Central memory CD8-positive, alpha-beta T cell (primary cell): ENCODE data around the gene CADM3.

Experiments used
- ATAC-seq: fragments of 150-1000 bp; cut with Tn5 transposase; replicated peaks from 2 replicates; pipeline ENCODE4 v1.10.0; 2022; ENCODE audit warnings: mild to moderate bottlenecking, moderate FRiP score, moderate number of reproducible peaks; ENCODE audit not compliant: poor library complexity, severe bottlenecking; ENCODE audit errors: extremely low read depth
- DNase-seq, 2 donors: peaks; one replicate each; pipeline ENCODE4 v3.0.0; 2021; ENCODE audit warnings: low spot score in 2 of 2
- H3K27ac Mint-ChIP-seq: one replicate; pipeline ENCODE4 v1.8.0; 2022; ENCODE audit warnings: low read depth, mild to moderate bottlenecking, moderate library complexity, mixed read lengths
- H3K27me3 Mint-ChIP-seq: one replicate; pipeline ENCODE4 v1.8.0; 2022; ENCODE audit warnings: mixed read lengths
- H3K36me3 Mint-ChIP-seq: one replicate; pipeline ENCODE4 v1.8.0; 2022; ENCODE audit warnings: mild to moderate bottlenecking, moderate library complexity, mixed read lengths; ENCODE audit not compliant: insufficient read depth
- H3K4me1 Mint-ChIP-seq: one replicate; pipeline ENCODE4 v1.8.0; 2022; ENCODE audit warnings: mixed read lengths
- H3K4me3 Mint-ChIP-seq: one replicate; pipeline ENCODE4 v1.8.0; 2022; ENCODE audit warnings: mild to moderate bottlenecking, moderate library complexity, mixed read lengths
- H3K9me3 Mint-ChIP-seq: one replicate; pipeline ENCODE4 v1.8.0; 2022; ENCODE audit warnings: mixed read lengths

Gene CADM3

GRCh38 chr1:159180516-159180915, 9.1 kb downstream of the CADM3 start:
- no peaks in the 10 kb centered on the region for H3K4me1 Mint-ChIP-seq
- no peak for ATAC-seq
- H3K9me3 Mint-ChIP-seq, result peaks cover 7% of the 10 kb centered on the region
- H3K27me3 Mint-ChIP-seq, result peaks cover 73% of the 10 kb centered on the region
- DNase-seq, result no peak
- H3K36me3 Mint-ChIP-seq, result no peaks in the 10 kb centered on the region
- H3K27ac Mint-ChIP-seq, result no peak overlapping the region
- H3K4me3 Mint-ChIP-seq, result no peak overlapping the region

GRCh38 chr1:159181328-159182024, 10.1 kb downstream of the CADM3 start:
- Mint-ChIP-seq H3K9me3 (peaks cover 7% of the 10 kb centered on the region), H3K4me1 (no peaks in the 10 kb centered on the region), H3K27ac (no peak overlapping the region), H3K27me3 (peaks cover 82% of the 10 kb centered on the region), H3K4me3 (no peak overlapping the region), H3K36me3 (no peaks in the 10 kb centered on the region)
- DNase-seq (no peak), ATAC-seq (no peak)

- H3K36me3 Mint-ChIP-seq, result no peaks in the 10 kb centered on the region
- no peak overlapping the region for H3K27ac Mint-ChIP-seq
- H3K4me3 Mint-ChIP-seq, result no peak overlapping the region
- H3K4me1 Mint-ChIP-seq, result peaks cover 11% of the 10 kb centered on the region
- H3K9me3 Mint-ChIP-seq, result no peaks in the 10 kb centered on the region
- ATAC-seq, result no peak
- peaks cover 85% of the 10 kb centered on the region for H3K27me3 Mint-ChIP-seq
- no peak for DNase-seq
Measured at GRCh38 chr1:159184201-159184600, 12.8 kb downstream of the CADM3 start.

- DNase-seq (no peak), ATAC-seq (no peak)
- H3K4me1 Mint-ChIP-seq, result peaks cover 11% of the 10 kb centered on the region
- H3K27me3 Mint-ChIP-seq, result peaks cover 85% of the 10 kb centered on the region
- H3K4me3 Mint-ChIP-seq, result no peak overlapping the region
- H3K36me3 Mint-ChIP-seq, result no peaks in the 10 kb centered on the region
- no peaks in the 10 kb centered on the region for H3K9me3 Mint-ChIP-seq
- H3K27ac Mint-ChIP-seq, result no peak overlapping the region
Measured at GRCh38 chr1:159185121-159185520, 13.7 kb downstream of the CADM3 start.

GRCh38 chr1:159187033-159187432, 15.6 kb downstream of the CADM3 start:
- Mint-ChIP-seq H3K4me3 (no peak overlapping the region), H3K27me3 (peaks cover 78% of the 10 kb centered on the region), H3K36me3 (no peaks in the 10 kb centered on the region), H3K4me1 (peaks cover 11% of the 10 kb centered on the region), H3K9me3 (no peaks in the 10 kb centered on the region), H3K27ac (no peak overlapping the region)
- ATAC-seq (no peak), DNase-seq (no peak)

GRCh38 chr1:159187647-159188374, 16.4 kb downstream of the CADM3 start:
- Mint-ChIP-seq H3K4me1 (peaks cover 11% of the 10 kb centered on the region), H3K36me3 (no peaks in the 10 kb centered on the region), H3K4me3 (no peak overlapping the region), H3K27me3 (peaks cover 78% of the 10 kb centered on the region), H3K9me3 (no peaks in the 10 kb centered on the region), H3K27ac (no peak overlapping the region)
- no peak for DNase-seq
- no peak for ATAC-seq

- H3K9me3 Mint-ChIP-seq, result no peaks in the 10 kb centered on the region
- DNase-seq (no peak), ATAC-seq (no peak)
- H3K27ac Mint-ChIP-seq, result no peak overlapping the region
- peaks cover 78% of the 10 kb centered on the region for H3K27me3 Mint-ChIP-seq
- H3K36me3 Mint-ChIP-seq, result no peaks in the 10 kb centered on the region
- H3K4me1 Mint-ChIP-seq, result peaks cover 11% of the 10 kb centered on the region
- H3K4me3 Mint-ChIP-seq, result no peak overlapping the region
Measured at GRCh38 chr1:159188375-159188788, 17.0 kb downstream of the CADM3 start.

- Mint-ChIP-seq H3K36me3 (no peaks in the 10 kb centered on the region), H3K27me3 (peaks cover 80% of the 10 kb centered on the region), H3K4me1 (peaks cover 11% of the 10 kb centered on the region), H3K27ac (no peak overlapping the region), H3K4me3 (no peak overlapping the region), H3K9me3 (no peaks in the 10 kb centered on the region)
- no peak for DNase-seq
- no peak for ATAC-seq
Measured at GRCh38 chr1:159190441-159190840, 19.0 kb downstream of the CADM3 start.

GRCh38 chr1:159196543-159196942, 25.1 kb downstream of the CADM3 start:
- H3K9me3 Mint-ChIP-seq, result no peaks in the 10 kb centered on the region
- no peak overlapping the region for H3K27ac Mint-ChIP-seq
- H3K4me1 Mint-ChIP-seq, result no peaks in the 10 kb centered on the region
- no peak overlapping the region for H3K4me3 Mint-ChIP-seq
- ATAC-seq (no peak), DNase-seq (no peak)
- peaks cover 70% of the 10 kb centered on the region for H3K27me3 Mint-ChIP-seq
- H3K36me3 Mint-ChIP-seq, result no peaks in the 10 kb centered on the region

- no peak overlapping the region for H3K27ac Mint-ChIP-seq
- no peak for ATAC-seq
- DNase-seq, result no peak
- H3K9me3 Mint-ChIP-seq, result no peaks in the 10 kb centered on the region
- H3K27me3 Mint-ChIP-seq, result peaks cover 76% of the 10 kb centered on the region
- no peaks in the 10 kb centered on the region for H3K4me1 Mint-ChIP-seq
- no peaks in the 10 kb centered on the region for H3K36me3 Mint-ChIP-seq
- no peak overlapping the region for H3K4me3 Mint-ChIP-seq
Measured at GRCh38 chr1:159197561-159198557, 26.4 kb downstream of the CADM3 start.

- Mint-ChIP-seq H3K27ac (no peak overlapping the region), H3K36me3 (no peaks in the 10 kb centered on the region), H3K4me1 (no peaks in the 10 kb centered on the region), H3K4me3 (no peak overlapping the region), H3K27me3 (peaks cover 81% of the 10 kb centered on the region), H3K9me3 (no peaks in the 10 kb centered on the region)
- DNase-seq, result no peak
- ATAC-seq, result no peak
Measured at GRCh38 chr1:159199901-159200300, 28.5 kb downstream of the CADM3 start.

- H3K9me3 Mint-ChIP-seq, result no peaks in the 10 kb centered on the region
- peaks cover 90% of the 10 kb centered on the region for H3K27me3 Mint-ChIP-seq
- H3K4me3 Mint-ChIP-seq, result no peak overlapping the region
- DNase-seq, result no peak
- no peak overlapping the region for H3K27ac Mint-ChIP-seq
- H3K36me3 Mint-ChIP-seq, result no peaks in the 10 kb centered on the region
- ATAC-seq, result no peak
- H3K4me1 Mint-ChIP-seq, result no peaks in the 10 kb centered on the region
Measured at GRCh38 chr1:159200769-159201168, 29.4 kb downstream of the CADM3 start.
